Epithelial cell of esophagus (primary cell): ENCODE results near the gene ABCA6.
A peak's percentile ranks its signal among the peaks of the same experiment; 100 is the strongest.
"Not testable (repeated sequence)": the region's sequence is repeated elsewhere in the genome, so short reads cannot be mapped to it uniquely, and the experiment has no call there.

Experiments
- DNase-seq: peaks from one replicate; pipeline ENCODE4 v3.0.0; 2010; ENCODE audit warnings: low read depth
- H3K4me3 ChIP-seq: 2 replicates; pipeline ENCODE4 v1.5.1; 2011; ENCODE audit warnings: mild to moderate bottlenecking, low read length, control low read depth
- TF ChIP-seq, protein P1 (sequence below): IDR thresholded peaks from 2 replicates; pipeline ENCODE4 v1.5.1; 2011; ENCODE audit warnings: low read depth, mild to moderate bottlenecking, low read length, control low read depth, inconsistent platforms; ENCODE audit not compliant: insufficient read depth; ENCODE audit errors: missing control alignments

Gene ABCA6

DNA sequence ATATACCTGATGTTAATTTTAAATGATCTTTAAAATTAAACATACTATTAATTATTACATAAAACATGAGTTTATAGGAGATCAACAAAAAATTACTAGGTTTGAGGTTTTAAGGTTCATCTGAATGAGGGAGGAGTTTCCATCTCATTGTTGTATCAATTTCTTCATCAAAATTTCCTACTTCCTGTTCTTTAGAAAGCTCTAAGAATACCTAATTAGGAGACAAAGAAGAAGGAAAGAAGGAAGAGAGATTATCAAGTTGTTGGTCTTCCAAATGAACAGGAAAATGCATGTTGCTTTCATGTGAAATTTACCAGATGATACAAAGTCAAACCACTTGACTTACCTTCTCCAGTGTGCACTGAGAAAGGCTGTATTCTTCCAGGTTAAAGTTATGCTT lies 62.8 kb downstream of the ABCA6 start:
- no peak overlapping the region for H3K4me3 ChIP-seq
- TF ChIP-seq, protein P1, sequence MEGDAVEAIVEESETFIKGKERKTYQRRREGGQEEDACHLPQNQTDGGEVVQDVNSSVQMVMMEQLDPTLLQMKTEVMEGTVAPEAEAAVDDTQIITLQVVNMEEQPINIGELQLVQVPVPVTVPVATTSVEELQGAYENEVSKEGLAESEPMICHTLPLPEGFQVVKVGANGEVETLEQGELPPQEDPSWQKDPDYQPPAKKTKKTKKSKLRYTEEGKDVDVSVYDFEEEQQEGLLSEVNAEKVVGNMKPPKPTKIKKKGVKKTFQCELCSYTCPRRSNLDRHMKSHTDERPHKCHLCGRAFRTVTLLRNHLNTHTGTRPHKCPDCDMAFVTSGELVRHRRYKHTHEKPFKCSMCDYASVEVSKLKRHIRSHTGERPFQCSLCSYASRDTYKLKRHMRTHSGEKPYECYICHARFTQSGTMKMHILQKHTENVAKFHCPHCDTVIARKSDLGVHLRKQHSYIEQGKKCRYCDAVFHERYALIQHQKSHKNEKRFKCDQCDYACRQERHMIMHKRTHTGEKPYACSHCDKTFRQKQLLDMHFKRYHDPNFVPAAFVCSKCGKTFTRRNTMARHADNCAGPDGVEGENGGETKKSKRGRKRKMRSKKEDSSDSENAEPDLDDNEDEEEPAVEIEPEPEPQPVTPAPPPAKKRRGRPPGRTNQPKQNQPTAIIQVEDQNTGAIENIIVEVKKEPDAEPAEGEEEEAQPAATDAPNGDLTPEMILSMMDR, result no peak
- DNase-seq, result no peak

DNA sequence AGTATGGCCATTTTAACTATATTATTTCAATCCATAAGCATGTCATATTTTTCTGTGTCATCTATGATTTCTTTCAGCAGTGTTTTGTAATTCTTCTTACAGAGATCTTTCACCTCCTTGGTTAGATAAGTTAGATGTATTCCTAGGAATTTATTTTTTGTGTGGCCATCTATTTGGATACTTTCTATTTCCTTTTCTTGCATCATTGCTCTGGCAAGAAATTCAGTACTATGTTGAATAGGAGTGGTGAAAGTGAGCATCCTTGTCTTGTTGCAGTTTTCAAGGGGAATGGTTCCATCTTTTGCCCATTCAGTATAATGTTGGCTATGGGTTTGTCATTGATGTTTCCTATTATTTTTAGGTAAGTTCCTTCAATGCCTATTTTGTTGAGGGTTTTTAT lies 65.9 kb downstream of the ABCA6 start:
- TF ChIP-seq, protein P1, result no peak
- DNase-seq, result no peak
- no peak overlapping the region for H3K4me3 ChIP-seq

DNA sequence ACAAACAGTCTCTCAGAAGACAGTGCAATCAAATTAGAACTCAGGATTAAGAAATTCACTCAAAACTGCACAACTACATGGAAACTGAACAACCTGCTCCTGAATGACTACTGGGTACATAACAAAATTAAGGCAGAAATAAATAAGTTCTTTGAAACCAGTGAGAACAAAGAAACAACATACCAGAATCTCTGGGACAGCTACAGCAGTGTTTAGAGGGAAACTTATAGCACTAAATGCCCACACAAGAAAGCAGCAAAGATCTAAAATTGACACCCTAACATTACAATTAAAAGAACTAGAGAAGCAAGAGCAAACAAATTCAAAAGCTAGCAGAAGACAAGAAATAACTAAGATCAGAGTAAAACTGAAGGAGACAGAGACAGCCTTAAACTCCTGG lies 68.3 kb downstream of the ABCA6 start:
- DNase-seq, H3K4me3 ChIP-seq: not testable (repeated sequence)

DNA sequence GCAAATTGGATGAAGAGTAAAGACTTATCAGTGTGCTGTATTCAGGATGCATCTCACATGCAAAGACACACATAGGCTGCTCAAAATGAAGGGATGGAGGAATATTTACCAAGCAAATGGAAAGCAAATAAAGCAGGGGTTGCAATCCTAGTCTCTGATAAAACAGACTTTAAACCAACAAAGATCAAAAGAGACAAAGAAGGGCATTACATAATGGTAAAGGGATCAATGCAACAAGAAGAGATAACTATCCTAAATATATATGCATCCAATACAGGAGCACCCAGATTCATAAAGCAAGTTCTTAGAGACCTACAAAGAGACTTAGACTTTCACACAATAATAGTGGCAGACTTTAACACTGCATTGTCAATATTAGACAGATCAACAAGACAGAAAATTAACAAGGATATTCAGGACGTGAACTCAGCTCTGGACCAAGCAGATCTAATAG lies 68.9 kb downstream of the ABCA6 start:
- not testable (repeated sequence) for DNase-seq, H3K4me3 ChIP-seq

DNA sequence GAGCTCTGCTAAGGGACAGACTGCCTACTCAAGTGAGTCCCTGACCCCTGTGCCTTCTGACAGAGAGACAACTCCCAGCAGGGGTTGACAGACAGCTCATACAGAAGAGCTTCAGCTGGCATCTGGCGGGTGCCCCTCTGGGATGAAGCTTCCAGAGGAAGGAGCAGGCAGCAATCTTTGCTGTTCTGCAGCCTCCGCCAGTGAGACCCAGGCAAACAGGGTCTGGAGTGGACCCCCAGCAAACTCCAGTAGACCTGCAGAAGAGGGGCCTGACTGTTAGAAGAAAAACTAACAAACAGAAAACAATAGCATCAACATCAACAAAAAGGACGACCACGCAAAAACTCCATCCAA lies 70.5 kb downstream of the ABCA6 start:
- DNase-seq, H3K4me3 ChIP-seq: not testable (repeated sequence)

DNA sequence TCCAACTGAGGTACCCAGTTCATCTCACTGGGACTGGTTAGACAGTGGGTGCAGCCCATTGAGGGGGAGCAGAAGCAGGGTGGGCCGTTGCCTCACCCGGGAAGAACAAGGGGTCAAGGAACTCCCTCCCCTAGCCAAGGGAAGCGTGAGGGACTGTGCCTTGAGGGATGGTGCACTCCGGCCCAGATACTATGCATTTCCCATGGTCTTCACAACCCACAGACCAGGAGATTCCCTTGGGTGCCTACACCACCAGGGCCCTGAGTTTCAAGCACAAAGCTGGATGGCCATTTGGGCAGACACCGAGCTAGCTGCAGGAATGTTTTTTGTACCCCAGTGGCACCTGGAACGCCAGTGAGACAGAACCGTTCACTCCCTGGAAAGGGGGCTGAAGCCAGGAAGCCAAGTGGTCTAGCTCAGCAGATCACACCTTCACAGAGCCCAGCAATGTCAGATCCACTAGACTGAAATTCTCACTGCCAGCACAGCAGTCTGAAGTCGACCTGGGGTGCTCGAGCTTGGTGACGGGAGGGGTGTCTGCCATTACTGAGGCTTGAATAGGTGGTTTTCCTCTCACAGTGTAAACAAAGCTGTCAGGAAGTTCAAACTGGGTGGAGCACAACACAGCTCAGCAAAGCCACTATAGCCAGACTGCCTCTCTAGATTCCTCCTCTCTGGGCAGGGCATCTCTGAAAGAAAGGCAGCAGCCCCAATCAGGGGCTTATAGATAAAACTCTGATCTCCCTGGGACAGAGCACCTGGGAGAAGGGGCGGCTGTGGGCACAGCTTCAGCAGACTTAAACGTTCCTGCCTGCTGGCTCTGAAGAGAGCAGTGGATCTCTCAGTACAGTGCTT lies 71.1 kb downstream of the ABCA6 start:
- not testable (repeated sequence) for H3K4me3 ChIP-seq, DNase-seq

DNA sequence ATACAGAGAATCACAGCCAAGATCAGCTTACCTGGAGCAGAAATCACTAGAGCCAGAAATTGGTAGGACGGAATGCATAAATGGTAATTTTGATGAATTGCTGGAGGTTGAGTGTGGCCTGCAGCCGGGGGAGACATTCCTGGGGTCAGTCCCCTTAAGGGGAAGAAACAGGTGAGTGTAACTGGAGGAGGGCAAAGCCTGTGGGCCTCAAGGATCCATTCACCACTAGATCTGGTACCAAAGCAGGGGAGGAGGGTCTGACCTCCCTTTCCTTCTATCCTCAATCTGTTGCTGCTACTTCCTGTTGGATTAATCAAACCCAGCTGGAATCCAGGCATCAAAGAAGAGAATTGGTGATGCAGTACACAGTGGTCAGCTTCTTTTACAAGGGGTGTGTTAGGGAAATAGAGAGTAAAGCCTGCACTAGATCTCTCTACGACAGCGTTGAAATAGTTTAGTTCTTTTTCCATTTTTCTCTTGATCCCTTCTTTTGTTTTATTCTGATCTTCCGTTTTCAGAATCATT lies 72.4 kb downstream of the ABCA6 start:
- DNase-seq, result no peak
- H3K4me3 ChIP-seq, result no peak overlapping the region
- TF ChIP-seq, protein P1, result no peak

DNA sequence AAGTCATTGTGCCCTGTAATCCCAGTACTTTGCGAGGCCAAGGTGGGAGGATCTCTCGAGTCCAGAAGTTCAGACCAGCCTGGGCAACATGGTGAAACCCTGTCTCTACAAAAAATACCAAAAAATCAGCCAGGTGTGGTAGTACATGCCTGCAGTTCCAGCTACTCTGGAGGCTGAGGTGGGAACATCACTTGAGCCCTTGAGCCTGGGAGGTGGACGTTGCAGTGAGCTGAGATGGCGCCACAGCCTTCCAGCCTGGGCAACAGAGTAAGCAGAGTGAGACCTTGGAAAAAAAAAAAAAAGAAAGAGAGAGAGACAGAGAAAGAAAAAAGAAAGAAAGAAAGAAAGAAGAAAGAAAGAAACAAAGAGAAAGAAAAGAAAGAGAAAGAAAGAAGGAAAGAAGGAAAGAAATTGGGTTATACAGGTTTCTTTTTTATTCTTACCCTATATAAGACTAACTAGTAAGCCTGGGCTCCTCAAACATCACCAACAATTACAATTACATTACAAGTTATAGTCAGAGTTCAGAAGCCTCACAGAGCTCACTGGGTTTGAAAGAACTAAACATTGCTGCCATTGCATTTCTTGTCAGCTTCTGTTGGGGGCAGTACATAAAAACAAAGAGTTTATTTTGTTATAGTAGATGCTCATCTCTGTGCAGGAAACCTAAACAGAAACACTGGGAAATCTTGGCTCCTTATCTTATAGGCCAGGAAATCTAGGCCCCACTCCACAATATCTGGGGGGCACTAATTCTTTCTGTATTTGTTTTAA lies 74.2 kb downstream of the ABCA6 start:
- TF ChIP-seq, protein P1, result peak; percentile 5
- no peak for DNase-seq
- H3K4me3 ChIP-seq, result no peak overlapping the region

DNA sequence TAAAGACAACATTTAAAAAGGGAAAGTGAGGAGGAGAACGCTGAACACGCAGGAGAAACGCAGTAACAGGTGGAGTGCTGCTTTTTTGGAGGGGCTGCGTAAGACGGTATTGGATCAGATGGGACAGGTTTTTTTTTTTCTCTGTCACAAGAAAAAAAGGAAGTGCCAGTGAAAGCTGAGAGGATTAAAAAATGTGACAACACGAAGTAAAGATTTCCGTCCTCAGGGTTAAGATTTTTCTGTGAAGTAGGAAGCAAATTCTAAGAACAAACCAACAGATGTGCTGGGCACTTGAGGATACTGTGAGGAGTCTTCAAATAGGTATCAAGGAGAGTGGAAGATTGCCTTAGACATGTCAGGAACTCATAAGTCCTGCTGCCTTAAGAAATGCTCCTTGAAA lies 75.2 kb downstream of the ABCA6 start:
- H3K4me3 ChIP-seq, result no peak overlapping the region
- no peak for DNase-seq
- TF ChIP-seq, protein P1, result no peak
